HCT116 (cell line): ENCODE results near the gene TTC29. TPM values are rescaled to one million over a fixed set of nuclear protein-coding genes. Genes with fewer than 3 reads are reported as not detected.

Experiments used
- ATAC-seq: fragments of 200-7000 bp; cut with Tn5 transposase; 2 replicates; pipeline ENCODE4 v1.9.1; 2020; ENCODE audit warnings: mild to moderate bottlenecking, moderate library complexity
- BruUV-seq: library from RNA; stranded (reverse); fragments of 400-500 nt; replicated peaks from 2 replicates; lab custom pipeline; 2021; lab: Mats Ljungman, UMichigan
- CTCF ChIA-PET: fragments of 300-600 bp; sonication (Branson Sonifier 250); formaldehyde crosslinking; loops from one replicate; lab custom pipeline; 2021; ENCODE audit warnings: antibody characterized with exemption; lab: Charles Lee
- POLR2A ChIA-PET: fragments of 300-600, 350-600 bp; sonication (Branson Sonifier 250); formaldehyde crosslinking; loops from one replicate; lab custom pipeline; 2021; ENCODE audit warnings: antibody characterized with exemption; lab: Charles Lee
- RAD21 ChIA-PET, 2 experiments: fragments of 300-600 bp; sonication (Branson Sonifier 250); formaldehyde crosslinking; loops; one replicate each; lab custom pipeline; 2023; ENCODE audit warnings: low total read pairs in 2 of 2; ENCODE audit not compliant: uncharacterized antibody in 2 of 2, unreplicated experiment in 2 of 2, low non-redundant PET in 1 of 2; lab: Charles Lee
- DNase-seq: peaks from one replicate; pipeline ENCODE4 v3.0.0-alpha.2; 2010; ENCODE audit warnings: low read depth, low spot score
- H2AFZ ChIP-seq: fragments of 200-600 bp; shearing (Covaris generic), sonication (generic); 2 replicates; pipeline ENCODE4 v1.6.1; 2017; ENCODE audit warnings: low read depth, mixed run types, mixed read lengths, antibody characterized with exemption, low read length; ENCODE audit not compliant: poor library complexity, severe bottlenecking
- H3K27ac ChIP-seq: 2 replicates; pipeline ENCODE4 v1.5.1; 2012; ENCODE audit warnings: low read depth, low read length
- H3K27me3 ChIP-seq: fragments of 200-600 bp; sonication (generic); 2 replicates; pipeline ENCODE4 v1.6.1; 2016; ENCODE audit warnings: mixed run types, low read length, mixed read lengths; ENCODE audit not compliant: insufficient read depth
- H3K36me3 ChIP-seq, 2 experiments: fragments of 200-500 bp in 1 of 2; fragments of 200-600 bp in 1 of 2; sonication (Bioruptor generic) in 1 of 2; sonication (generic) in 1 of 2; 2 replicates each; pipeline versions ENCODE4 v1.5.1 to v1.6.1; 2014 to 2016; ENCODE audit warnings: low read length in 2 of 2, inconsistent platforms in 1 of 2, mixed read lengths in 1 of 2, mixed run types in 1 of 2; ENCODE audit not compliant: insufficient read depth in 2 of 2, control insufficient read depth in 1 of 2
- H3K4me1 ChIP-seq, 2 experiments: fragments of 200-600 bp in 1 of 2; sonication (generic) in 1 of 2; 2 replicates each; pipeline versions ENCODE4 v1.5.1 to v1.6.1; 2012 to 2017; ENCODE audit warnings: low read length in 2 of 2, inconsistent platforms in 1 of 2, mild to moderate bottlenecking in 1 of 2, mixed read lengths in 1 of 2, mixed run types in 1 of 2, moderate library complexity in 1 of 2; ENCODE audit not compliant: insufficient read depth in 2 of 2, control insufficient read depth in 1 of 2
- H3K4me2 ChIP-seq: fragments of 200-600 bp; sonication (generic); 2 replicates; pipeline ENCODE4 v1.6.1; 2017; ENCODE audit warnings: mixed run types, low read length, mixed read lengths
- H3K4me3 ChIP-seq, 2 experiments: fragments of 200-600 bp in 1 of 2; sonication (generic) in 1 of 2; replicated peaks in 1 of 2; 2 replicates each; pipeline ENCODE4 v1.5.1; 2011 to 2016; ENCODE audit warnings: low read length in 2 of 2, control low read depth in 1 of 2, low read depth in 1 of 2, mild to moderate bottlenecking in 1 of 2, mixed read lengths in 1 of 2, mixed run types in 1 of 2
- H3K79me2 ChIP-seq: fragments of 200-600 bp; sonication (generic); 2 replicates; pipeline ENCODE4 v1.6.1; 2017; ENCODE audit warnings: mild to moderate bottlenecking, mixed run types, low read length, moderate library complexity, mixed read lengths; ENCODE audit not compliant: insufficient read depth
- H3K9ac ChIP-seq: fragments of 200-600 bp; sonication (generic); 2 replicates; pipeline ENCODE4 v1.6.1; 2016; ENCODE audit warnings: low read length, mixed read lengths
- H3K9me2 ChIP-seq: fragments of 200-600 bp; sonication (generic), shearing (Covaris generic); 2 replicates; pipeline ENCODE4 v1.6.1; 2017; ENCODE audit warnings: mixed run types, mild to moderate bottlenecking, moderate library complexity; ENCODE audit not compliant: insufficient read depth
- H3K9me3 ChIP-seq, 2 experiments: fragments of 200-500 bp in 1 of 2; fragments of 200-600 bp in 1 of 2; sonication (Bioruptor generic) in 1 of 2; sonication (generic) in 1 of 2; 2 replicates each; pipeline ENCODE4 v1.6.1; 2014 to 2017; ENCODE audit warnings: low read length in 2 of 2, mixed read lengths in 2 of 2, inconsistent platforms in 1 of 2, low read depth in 1 of 2, mild to moderate bottlenecking in 1 of 2, mixed run types in 1 of 2, moderate library complexity in 1 of 2; ENCODE audit not compliant: control insufficient read depth in 1 of 2, insufficient read depth in 1 of 2
- H4K20me1 ChIP-seq: fragments of 200-600 bp; sonication (generic), shearing (Covaris generic); 2 replicates; pipeline ENCODE4 v1.6.1; 2017; ENCODE audit warnings: mixed run types, mild to moderate bottlenecking, moderate library complexity; ENCODE audit not compliant: insufficient read depth
- EGR1 ChIP-seq: IDR thresholded peaks from 2 replicates; pipeline ENCODE4 v1.6.1; 2012; ENCODE audit warnings: low read depth
- POLR2AphosphoS5 ChIP-seq: IDR thresholded peaks from 2 replicates; pipeline ENCODE4 v1.6.1; 2011; ENCODE audit warnings: mild to moderate bottlenecking, low read depth, low read length, moderate library complexity
- SIN3A ChIP-seq: IDR thresholded peaks from 2 replicates; pipeline ENCODE4 v1.6.1; 2012; ENCODE audit warnings: low read depth
- SP1 ChIP-seq: IDR thresholded peaks from 2 replicates; pipeline ENCODE4 v1.6.1; 2012; ENCODE audit warnings: low read depth
- YY1 ChIP-seq: IDR thresholded peaks from 2 replicates; pipeline ENCODE4 v1.6.1; 2011; ENCODE audit warnings: low read length, low read depth, moderate library complexity, mild to moderate bottlenecking; ENCODE audit not compliant: insufficient replicate concordance; ENCODE audit errors: extremely low read depth
- intact Hi-C: fragments of 100-400 bp; cut with micrococcal nuclease; formaldehyde crosslinking; loops from 2 replicates; pipeline ENCODE4 v1.10.0; 2022
- total RNA-seq: library from RNA; stranded (reverse); gene quantifications from one replicate; pipeline ENCODE4 v1.2.1, GENCODE V29; 2021; ENCODE audit not compliant: unreplicated experiment
- TF ChIP-seq, protein P1 (sequence below): IDR thresholded peaks from 2 replicates; pipeline ENCODE4 v1.6.1; 2012; ENCODE audit warnings: low read depth

Gene TTC29
- total RNA-seq, 1 experiment from 2014 or later = not detected

- Histone ChIP-seq H4K20me1 (no peaks in the 10 kb centered on the region), H2AFZ (no peak overlapping the region), H3K4me1 (no peaks in the 10 kb centered on the region), H3K9me3 (no peaks in the 10 kb centered on the region), H3K36me3 (no peaks in the 10 kb centered on the region), H3K27me3 (peaks cover 7% of the 10 kb centered on the region; the same call in 1 of the 2 replicates), H3K4me3 (no peak overlapping the region), H3K9ac (no peak overlapping the region), H3K79me2 (no peaks in the 10 kb centered on the region), H3K9me2 (no peaks in the 10 kb centered on the region), H3K4me2 (no peak overlapping the region), H3K27ac (no peak overlapping the region)
- RAD21 ChIA-PET = no interaction called here
- intact Hi-C loops = no loop called here
- no TSS peak for BruUV-seq
- DNase-seq (no peak), ATAC-seq (no peak)
- CTCF ChIA-PET = interaction anchor here (0.7 kb wide), 1 partner anchor 202 kb away, joined by 3 read pairs; no protein-coding TSS in a partner anchor
- no peak for TF ChIP-seq SP1
- TF ChIP-seq, protein P1, sequence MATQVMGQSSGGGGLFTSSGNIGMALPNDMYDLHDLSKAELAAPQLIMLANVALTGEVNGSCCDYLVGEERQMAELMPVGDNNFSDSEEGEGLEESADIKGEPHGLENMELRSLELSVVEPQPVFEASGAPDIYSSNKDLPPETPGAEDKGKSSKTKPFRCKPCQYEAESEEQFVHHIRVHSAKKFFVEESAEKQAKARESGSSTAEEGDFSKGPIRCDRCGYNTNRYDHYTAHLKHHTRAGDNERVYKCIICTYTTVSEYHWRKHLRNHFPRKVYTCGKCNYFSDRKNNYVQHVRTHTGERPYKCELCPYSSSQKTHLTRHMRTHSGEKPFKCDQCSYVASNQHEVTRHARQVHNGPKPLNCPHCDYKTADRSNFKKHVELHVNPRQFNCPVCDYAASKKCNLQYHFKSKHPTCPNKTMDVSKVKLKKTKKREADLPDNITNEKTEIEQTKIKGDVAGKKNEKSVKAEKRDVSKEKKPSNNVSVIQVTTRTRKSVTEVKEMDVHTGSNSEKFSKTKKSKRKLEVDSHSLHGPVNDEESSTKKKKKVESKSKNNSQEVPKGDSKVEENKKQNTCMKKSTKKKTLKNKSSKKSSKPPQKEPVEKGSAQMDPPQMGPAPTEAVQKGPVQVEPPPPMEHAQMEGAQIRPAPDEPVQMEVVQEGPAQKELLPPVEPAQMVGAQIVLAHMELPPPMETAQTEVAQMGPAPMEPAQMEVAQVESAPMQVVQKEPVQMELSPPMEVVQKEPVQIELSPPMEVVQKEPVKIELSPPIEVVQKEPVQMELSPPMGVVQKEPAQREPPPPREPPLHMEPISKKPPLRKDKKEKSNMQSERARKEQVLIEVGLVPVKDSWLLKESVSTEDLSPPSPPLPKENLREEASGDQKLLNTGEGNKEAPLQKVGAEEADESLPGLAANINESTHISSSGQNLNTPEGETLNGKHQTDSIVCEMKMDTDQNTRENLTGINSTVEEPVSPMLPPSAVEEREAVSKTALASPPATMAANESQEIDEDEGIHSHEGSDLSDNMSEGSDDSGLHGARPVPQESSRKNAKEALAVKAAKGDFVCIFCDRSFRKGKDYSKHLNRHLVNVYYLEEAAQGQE = no peak
- TF ChIP-seq EGR1 = no peak
- no peak for TF ChIP-seq POLR2AphosphoS5
- no peak for TF ChIP-seq YY1
- no peak for TF ChIP-seq SIN3A
- POLR2A ChIA-PET = no interaction called here
Observed at GRCh38 chr4:146699910-146700309, 245.8 kb downstream of the TTC29 start.
